HG03558 (cell line): ENCODE measurements around the gene PLCH1.

Experiments used
- ATAC-seq: cut with Tn5 transposase; IDR thresholded peaks from one replicate; pipeline ENCODE4 v1.9.1; 2021; ENCODE audit warnings: moderate number of reproducible peaks; ENCODE audit not compliant: unreplicated experiment; ENCODE audit errors: extremely low read depth

The PLCH1 gene

DNA sequence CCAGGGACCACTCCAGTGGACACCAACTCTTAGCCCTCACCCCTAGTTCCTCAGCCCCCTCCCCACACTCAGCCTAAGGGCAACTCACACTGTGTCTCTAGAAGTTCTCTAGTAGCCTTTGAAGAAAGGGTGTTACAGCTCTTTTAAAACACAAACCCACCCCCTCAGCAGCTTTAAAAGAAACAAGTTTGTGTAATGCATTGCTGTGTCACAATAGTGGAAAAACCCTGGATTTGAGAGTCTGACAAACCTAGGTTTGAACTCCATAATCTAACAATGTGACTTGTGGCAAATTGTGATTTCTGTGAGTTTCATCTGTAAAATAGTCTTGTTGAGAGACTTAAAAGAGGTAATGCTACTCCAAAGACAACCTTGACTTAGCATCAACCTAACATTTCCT lies 54.0 kb downstream of the PLCH1 start:
- ATAC-seq = no peak

DNA sequence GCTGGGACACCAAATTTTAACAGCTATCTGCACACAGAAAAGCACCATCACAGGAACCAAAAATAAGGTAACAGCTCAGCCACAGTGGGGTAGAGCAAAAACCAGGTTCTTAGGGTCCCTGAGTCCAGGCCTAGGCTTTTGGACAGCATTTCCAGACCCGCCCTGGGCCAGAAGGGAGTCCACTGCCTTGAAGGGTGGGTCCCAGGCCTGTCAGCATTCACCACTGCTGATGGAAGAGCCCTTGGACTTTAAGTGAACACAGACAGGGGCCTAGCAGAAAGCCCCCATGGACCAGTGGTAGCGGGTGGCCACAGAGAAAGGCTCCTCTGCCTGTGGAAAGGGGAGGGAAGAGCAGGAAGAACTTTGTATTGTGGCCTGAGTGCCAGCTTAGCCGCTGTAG lies 56.4 kb downstream of the PLCH1 start:
- no peak for ATAC-seq

DNA sequence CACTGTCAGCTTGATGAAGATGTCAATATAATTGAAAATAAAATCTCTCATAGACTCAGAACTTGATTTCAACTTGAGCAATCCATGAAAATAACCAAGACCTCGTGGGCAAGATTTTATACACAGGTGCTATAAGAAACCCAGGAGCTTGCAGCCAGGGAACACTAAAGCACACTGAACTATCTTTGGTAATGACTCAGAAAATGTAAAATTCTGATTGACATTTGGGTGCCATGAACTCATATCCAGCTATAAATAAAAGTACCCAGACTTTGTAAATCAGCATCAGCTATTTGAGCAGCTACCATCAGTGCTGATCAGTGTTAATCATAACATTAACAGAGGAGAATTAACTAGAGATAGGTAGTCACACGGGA lies 61.5 kb downstream of the PLCH1 start:
- no peak for ATAC-seq

DNA sequence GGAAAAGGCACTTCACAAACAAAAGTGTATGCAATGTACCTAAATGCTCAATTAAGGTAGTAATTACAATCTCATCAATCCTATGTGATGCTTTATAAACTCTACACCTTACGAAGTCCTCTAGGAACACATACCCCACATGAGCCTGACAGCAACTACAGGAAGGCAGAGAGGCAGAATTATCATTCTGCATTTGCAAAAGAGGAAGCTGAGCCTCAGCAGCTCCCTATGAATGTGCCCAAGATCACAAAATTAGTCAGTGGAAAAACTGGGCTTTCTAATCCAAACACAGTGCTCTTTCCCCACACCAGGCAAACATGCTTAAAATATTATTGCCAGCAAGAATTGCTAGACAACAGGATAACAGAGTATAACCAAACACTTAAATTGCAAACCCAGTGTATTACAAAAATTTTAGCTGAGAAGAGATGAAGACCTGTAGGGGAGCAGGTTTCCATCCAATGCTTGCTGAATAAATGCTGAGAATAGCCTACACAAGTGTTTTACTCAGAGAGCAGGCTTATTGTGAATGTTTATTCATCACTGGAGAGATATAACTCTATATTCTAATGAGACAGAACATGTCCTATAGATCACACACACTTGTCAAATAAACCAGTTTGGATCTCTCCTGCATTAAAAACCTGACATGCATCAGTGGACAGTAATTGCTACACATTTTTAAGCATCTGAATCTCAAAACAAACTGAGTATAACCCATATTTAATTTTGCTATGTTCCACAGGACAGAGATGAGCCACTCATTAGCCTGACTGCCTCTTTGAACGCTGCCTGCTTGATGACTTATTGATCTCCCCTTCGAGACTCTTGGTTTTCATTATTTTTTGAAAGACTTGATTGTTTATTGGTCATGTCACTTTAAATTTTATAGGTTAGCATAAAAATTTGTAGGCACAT lies 62.2 kb downstream of the PLCH1 start:
- no peak for ATAC-seq

DNA sequence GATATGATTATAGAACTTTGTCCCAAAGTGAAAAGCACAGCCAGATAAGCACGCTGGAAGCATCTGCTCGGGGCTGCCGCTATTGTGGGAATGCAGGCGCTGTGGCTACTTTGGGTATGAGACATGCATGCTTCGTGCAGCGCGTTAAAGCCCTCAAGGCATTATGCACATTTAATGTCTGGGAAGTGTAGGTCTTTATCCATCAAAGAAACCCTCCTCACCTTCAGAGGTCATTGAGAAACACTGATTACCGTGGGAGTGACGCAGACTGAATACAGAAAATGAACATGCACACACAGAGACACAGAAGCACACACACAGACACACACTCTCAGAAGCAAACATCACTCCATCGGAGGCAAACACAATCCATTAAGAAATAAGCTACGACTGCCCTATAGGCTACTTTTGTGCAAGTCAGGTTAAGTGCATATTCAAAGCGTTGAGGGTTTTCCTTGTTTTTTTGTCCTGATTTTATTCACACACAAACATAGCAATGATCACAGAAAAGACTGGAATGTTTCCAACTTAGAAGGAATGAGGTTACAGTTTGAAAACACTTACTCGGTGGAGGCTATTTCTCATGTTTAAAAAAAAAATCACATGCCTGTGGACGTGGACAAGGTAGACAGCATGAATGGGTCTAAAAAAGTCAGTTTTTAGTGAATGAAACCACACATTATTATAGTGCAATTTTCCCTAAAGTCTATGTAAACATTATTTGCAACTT lies 68.5 kb downstream of the PLCH1 start:
- no peak for ATAC-seq

DNA sequence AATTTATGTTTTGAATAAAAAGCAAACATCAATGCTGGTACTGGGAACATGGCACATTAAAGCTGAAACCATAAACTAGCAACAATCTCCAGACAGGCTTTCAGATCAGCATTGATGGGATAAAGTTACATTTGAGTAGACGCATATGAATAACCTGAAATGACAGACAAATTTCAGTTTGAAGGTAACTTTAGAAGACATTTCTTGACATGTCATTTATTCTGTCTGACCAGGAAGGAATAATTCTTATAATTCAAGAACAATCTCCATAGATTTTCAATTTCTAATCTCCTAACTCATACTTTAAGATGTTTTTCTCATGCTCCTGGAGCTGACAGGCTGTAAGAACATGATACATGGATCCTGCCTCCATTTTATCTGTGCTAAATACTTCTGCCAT lies 69.8 kb downstream of the PLCH1 start:
- no peak for ATAC-seq

DNA sequence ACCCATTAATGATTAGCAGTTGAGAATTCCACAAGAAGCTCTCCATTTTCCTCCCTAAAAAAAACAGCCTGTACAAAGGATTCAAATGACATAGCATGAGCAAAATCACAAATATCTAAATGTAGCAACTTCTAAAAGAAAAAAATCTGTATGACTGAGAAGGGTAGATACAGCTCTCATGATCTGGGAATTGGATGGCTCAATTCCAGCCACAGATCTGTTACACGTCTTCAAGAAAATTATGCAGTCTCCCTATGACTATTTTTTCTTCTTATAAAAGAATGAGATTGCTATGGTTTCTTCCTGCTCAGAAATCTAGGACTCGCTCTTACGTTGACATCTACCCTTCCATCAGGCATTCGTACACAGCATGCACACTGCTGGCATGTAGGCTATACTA lies 71.5 kb downstream of the PLCH1 start:
- ATAC-seq = no peak

DNA sequence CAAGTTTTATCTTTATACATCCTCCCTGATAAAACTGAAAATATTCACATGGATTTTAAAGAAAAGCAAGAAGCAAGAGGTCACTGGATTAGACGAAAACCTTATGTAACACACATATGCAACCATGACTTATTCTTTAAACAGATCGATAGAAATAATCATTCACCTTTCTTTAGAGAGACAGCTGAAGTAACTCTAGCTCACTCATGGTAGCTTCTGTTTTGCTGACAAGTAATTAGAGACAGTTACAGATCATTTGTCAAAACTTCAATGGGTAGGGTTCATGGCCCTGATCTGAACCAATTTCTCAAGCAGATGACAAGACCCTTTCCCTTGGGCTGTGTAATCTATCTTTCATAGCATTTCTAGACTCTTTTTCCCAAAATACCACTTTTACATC lies 74.5 kb downstream of the PLCH1 start:
- no peak for ATAC-seq

DNA sequence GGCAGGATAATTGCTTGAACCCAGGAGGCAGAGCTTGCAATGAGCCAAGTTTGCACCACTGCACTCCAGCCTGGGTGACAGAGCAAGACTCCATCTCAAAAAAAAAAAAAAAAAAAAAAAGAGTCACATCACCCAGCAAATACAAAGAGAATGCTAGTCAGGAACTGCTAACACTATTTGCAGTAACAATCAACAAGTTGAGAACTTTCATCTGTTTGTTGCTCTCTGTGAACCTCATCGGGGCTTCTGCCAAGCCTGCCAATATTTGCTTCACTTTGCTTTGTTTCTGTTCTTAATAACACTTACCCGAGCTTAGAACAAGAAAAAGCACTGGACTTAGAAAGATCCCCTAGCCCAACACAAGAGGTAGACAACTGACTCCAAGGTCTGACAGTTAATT lies 76.9 kb downstream of the PLCH1 start:
- no peak for ATAC-seq

DNA sequence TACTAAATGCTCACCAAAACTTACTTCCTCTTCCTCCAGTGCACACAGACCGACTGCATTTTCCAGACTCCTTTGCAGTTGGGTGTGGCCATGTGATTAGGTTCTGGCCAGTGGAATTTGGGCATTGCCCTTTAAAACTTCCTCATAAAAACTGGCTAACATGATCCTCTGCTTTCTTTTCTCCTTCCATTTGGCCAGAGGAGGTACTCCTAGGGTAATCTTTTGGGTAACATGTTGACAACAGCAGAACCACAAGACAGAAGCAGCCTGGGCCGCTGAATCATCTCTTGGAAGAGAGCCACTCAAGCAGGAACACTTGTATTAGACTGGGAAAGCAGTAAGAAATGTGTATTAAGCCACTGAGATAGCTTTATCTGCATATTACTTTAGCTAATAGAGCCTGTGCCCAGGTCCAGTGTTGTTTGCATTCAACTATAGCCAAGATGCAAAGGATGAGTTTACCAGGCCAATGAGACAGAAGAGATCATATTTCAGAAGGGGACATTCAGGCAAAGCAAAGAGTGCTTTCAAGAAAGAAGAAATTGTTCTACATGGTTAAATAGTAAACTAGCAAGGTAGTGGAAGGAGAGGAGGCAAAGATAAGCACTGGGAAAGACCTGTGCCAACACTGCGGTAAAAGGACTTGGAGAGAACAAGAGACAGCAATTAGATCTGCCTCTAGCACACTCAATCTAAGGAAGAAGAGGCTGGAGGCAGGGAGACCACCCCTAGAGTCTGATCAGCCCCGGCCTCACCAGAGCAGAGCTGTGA lies 79.8 kb downstream of the PLCH1 start:
- ATAC-seq = no peak

DNA sequence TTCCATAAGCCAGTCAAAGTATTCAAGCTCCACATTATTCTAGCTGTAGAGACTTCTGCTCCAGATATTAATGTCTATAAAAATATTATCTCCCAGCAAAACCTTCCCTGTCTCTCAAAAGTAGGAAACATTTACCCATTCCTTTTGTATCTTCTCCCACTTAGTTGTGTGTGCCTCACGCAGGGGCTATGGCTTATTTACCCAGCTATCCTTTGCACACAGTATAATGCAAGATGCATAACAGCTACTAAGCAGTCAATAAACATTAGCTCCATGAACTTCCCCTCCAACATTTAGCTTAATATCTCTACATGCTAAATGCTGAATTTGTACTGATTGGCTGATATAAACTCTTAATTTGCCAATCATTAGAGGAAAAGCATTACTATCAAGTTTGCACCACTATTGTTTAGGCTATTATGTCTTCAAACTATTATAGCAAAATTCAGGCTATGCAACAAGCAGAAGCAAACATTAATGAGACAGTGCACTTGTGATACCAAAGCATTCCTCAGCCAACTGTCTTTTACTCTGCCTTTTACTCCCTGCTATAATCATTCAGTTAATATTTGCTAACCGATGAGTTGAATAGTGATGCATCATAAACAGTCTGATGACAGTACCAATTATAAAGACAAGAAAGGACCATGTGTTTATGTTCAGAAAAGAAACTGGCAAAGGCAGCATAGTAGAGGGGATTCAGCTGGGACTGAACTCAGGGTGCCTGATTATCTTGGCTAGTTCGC lies 81.2 kb downstream of the PLCH1 start:
- ATAC-seq = no peak

DNA sequence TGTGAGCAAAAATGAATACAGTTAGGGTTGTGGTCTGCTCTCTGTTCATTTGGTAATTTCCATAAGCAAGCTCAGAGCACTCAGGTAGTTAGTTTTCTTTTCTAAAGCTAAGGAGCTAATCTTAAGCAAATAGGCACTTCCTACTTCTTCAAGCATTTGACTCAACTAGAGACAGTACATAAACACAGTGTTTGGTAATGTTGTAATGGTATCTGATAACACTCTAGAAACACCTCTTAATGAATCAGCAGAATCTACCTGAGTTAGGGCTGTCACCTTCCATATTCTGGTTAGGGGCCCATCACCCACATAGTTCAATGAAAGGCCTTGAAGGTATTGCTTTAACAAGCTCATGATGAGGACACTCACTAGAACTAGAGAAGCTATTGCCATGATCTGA lies 83.1 kb downstream of the PLCH1 start:
- no peak for ATAC-seq

DNA sequence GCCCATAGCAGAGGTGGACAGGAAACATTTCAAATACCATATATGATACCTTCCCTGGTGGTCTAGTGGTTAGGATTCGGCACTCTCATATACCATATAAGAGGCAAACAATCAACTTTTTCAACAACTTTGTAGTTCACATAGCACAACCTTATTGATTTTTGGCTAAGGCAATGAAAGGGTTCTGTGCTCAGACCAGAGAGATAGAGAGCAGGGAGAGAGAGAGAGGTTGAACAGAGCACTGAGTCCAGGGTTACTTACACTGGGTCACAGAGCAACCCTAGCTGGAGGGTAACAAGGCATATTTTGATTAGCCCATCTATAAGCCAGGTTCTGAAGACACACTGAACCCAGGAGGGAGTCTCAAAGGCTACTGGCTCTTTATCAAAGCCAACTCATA lies 83.8 kb downstream of the PLCH1 start:
- no peak for ATAC-seq

DNA sequence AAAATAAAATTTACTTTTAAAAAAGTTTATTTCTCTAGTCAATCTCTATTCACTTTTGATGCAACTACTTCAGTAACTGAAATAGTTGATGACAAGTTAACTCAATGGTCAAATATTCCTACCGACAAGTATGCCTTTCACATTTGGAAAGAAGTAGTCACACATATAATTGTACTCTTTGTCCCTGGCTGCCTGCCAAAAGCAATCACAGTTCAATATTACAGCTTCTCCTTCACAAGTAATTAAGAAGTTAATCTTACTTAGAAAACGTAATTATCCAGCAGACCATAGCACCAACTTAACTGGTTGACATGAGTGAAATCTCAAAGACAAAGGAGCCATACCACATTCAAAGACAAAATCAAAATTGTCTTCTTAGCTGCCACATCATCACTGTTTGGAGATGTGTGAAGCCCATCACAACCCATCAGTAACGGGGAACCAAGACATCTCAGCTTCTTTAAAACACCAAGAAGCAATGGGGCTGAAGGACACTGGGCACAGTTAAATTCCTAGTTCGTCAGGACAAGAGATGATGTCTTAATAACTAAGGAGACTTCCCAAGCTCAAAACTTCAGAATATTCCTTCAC lies 86.1 kb downstream of the PLCH1 start:
- ATAC-seq = no peak

DNA sequence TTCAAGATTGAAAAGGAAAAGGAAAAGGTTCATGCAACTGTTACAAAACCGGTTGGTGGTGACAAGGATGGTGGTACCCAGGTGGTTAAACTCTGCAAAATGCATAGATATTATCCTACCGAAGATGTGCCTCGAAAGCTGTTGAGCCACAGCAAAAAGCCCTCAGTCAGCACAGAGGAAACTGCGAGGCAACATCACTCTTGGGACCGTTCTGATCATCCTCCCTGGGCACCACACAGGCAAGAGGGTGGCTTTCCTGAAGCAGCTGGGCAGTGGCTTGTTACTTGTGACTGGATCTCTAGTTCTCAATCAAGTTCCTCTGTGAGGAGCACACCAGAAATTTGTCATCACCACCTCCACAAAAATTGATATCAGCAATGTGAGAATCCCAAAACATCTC lies 86.9 kb downstream of the PLCH1 start:
- no peak for ATAC-seq

DNA sequence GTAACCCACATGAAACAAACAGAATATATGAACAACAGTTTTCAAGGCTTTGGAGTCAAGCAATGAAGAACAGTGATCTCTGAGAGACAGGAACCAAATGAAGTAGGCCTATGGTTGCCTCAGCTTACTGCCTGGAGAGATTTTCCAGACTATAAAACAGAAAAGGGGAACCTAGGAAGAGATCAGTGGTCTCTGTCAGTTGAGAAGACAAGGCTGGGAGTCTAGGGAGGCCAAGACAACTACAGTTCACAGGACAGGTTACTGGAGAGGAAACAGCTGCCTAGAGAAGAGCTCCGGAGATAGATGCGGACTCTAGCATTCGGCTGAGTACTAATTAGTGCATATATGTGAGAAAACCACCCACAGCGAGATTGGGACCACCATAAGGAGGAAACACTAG lies 87.7 kb downstream of the PLCH1 start:
- no peak for ATAC-seq

DNA sequence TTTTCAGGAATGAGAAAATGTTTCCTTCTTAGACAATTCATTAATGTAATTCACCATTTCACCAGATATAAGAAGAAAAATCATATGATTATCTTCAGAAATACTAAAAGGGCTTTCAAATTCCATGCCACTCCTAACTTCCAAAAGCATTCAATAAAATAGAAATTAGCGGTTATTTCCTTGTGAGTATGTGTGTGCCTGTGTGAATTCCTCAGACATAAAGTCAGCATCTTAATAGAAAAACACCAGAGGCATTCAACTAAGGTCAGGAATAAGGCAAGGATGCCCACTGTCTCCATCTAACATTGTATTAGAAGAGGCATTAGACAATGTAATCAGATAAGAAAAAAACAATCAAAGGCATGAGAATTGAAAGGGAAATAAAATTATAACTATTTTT lies 88.4 kb downstream of the PLCH1 start:
- no peak for ATAC-seq

DNA sequence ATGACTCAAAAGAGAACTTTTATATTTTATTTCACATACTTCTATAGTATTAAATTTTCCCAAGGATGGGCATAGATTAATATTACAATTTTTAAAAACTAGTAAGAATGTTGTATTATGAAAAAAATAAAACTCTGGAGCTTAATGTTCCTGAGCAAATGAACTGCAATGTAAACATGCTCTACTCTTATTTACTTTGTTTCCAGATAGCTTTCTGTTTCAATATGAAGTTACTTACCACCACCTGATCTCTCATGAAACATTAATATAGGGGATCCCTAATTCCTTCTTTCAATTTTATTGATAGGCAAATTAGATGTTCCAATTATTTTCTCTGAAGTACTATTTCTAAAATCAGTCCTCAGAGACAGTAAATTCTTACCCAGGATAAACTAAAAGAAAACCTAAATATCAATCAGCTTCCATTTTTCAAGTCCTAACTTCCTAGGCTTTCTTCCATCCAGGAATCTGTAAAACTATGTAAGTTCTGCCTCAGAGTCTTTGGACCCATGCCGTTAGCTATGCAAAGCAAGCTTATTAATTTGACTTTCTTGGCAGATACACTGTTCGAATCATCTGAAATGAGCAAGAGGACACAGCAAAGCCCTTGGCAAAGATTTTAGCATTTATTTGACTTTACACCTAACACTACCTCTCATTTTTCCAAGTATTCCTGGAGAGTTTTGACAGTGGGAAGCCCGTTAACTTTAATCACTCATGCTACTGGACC lies 93.2 kb downstream of the PLCH1 start:
- no peak for ATAC-seq

DNA sequence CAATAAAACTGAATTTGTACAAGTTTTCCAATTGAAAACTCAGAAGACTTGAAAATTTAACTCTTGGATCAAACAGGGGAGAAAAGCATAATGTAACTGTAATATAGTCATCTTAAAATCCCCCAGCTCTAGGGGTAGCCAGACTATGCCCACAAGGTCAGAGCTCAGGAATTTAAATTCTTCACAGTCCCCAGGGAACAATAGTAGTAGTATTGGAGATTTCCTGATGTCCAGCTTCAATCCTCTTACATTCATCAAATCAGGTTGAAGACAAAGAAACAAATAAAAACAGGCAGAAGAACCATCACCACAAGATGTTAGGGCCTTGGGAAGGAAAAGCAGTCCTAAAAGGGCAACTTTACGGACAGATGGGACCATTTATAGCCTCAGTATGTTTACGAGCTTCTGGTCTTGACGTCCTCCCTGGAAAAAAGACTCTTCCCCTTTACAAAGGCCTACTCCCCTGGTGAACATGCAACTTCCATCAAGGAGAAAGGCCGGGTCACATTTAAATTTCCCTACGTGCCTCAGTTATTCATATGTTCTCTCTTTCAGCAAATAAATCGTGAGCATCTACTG lies 96.8 kb downstream of the PLCH1 start:
- no peak for ATAC-seq
